Ovary (tissue), 9 donors: ENCODE results near the gene KCNMB1. TPM values are rescaled to one million over a fixed set of nuclear protein-coding genes. Genes with fewer than 3 reads are reported as not detected.

Experiments used
- DNase-seq, 5 donors: peaks; one replicate each; pipeline ENCODE4 v3.0.0-alpha.2; 2019 to 2020
- H3K27ac ChIP-seq, 2 donors: fragments of 200-600 bp; one replicate each; pipeline versions ENCODE4 v1.5.1 to v1.8.0; 2019 to 2022
- H3K27me3 ChIP-seq: fragments of 200-600 bp; one replicate; pipeline ENCODE4 v1.8.0; 2022
- H3K36me3 ChIP-seq: fragments of 200-600 bp; sonication (generic); one replicate; pipeline ENCODE4 v1.5.1; 2019
- H3K4me1 ChIP-seq: one replicate; pipeline ENCODE4 v1.8.1; 2013; ENCODE audit warnings: mild to moderate bottlenecking, moderate library complexity; ENCODE audit not compliant: insufficient read depth
- H3K4me3 ChIP-seq: fragments of 200-600 bp; sonication (generic); one replicate; pipeline ENCODE4 v1.5.1; 2017
- H3K9me3 ChIP-seq, 2 donors: fragments of 200-600 bp in 1 of 2; sonication (generic) in 1 of 2; one replicate each; pipeline versions ENCODE4 v1.5.1 to v1.8.1; 2013 to 2019; ENCODE audit warnings: mild to moderate bottlenecking in 1 of 2, moderate library complexity in 1 of 2
- EP300 ChIP-seq: sonication (generic); formaldehyde crosslinking; IDR thresholded peaks from one replicate; pipeline ENCODE4 v1.6.1; 2017; ENCODE audit warnings: antibody characterized with exemption
- POLR2A ChIP-seq: fragments of 450-650 bp; IDR thresholded peaks from one replicate; pipeline ENCODE4 v1.6.1; 2017; ENCODE audit warnings: antibody characterized with exemption, mild to moderate bottlenecking, moderate library complexity
- WGBS, 3 donors: extraction: QIAGEN DNeasy Blood & Tissue Kit in 1 of 3; methylation state at CpG; one replicate each; pipeline versions ENCODE4 v1.1.5 to v1.1.7; 2013 to 2017; 5-methylcytosine and 5-hydroxymethylcytosine counted together
- intact Hi-C, 4 donors: fragments of 100-400 bp; cut with DNase I; formaldehyde crosslinking; loops; one replicate each; pipeline versions ENCODE4 v1.11.0 to v1.15.1; 2022 to 2023
- polyA plus RNA-seq, 2 donors: library from polyadenylated mRNA; stranded (reverse); fragments of 200-250 nt in 1 of 2; fragments of 350-450 nt in 1 of 2; fragmentation: Illumina TruSeq in 1 of 2; extraction: RNeasy Lipid Tissue Mini Kit (QIAGEN cat#74804) in 1 of 2; gene quantifications; one replicate each; pipeline ENCODE4 v1.2.3, GENCODE V29; 2013 to 2014
- total RNA-seq, 7 donors: library from RNA; depleted of rRNA in 2 of 7; stranded (reverse); fragments of >200 nt in 2 of 7; fragmentation: NEBNext Ultra II Directional in 3 of 7; extraction: Animal tissue kit (Norgen Biotek cat#: 25700) in 3 of 7; gene quantifications; one replicate each; pipeline versions ENCODE4 v1.1.0 to v1.2.4, GENCODE V29; 2016 to 2023
- TF ChIP-seq, protein P1 (sequence below), 3 donors: fragments of 450-650 bp in 2 of 3; fragments of 200-600 bp in 1 of 3; IDR thresholded peaks; one replicate each; pipeline versions ENCODE4 v1.5.1 to v1.8.0; 2016 to 2022; ENCODE audit warnings: antibody characterized with exemption in 3 of 3, mild to moderate bottlenecking in 1 of 3
- donor health status: DM: no; HTN: no; CAD: no; lungs with moderate emphysema.
- donor health status: DM: no; HTN: no; CAD: no.
- donor health status: Bipolar disorder and iron deficiency.
- donor health status: DM: yes; HTN: yes; CAD: no.
- donor health status: DM: no; HTN: no; CAD: no.
- donor health status: DM: yes; HTN: yes; CAD: no.

Gene KCNMB1
- total and polyA plus RNA-seq, 9 donors = 0.24 to 13.6 (median 2.7) TPM

DNA sequence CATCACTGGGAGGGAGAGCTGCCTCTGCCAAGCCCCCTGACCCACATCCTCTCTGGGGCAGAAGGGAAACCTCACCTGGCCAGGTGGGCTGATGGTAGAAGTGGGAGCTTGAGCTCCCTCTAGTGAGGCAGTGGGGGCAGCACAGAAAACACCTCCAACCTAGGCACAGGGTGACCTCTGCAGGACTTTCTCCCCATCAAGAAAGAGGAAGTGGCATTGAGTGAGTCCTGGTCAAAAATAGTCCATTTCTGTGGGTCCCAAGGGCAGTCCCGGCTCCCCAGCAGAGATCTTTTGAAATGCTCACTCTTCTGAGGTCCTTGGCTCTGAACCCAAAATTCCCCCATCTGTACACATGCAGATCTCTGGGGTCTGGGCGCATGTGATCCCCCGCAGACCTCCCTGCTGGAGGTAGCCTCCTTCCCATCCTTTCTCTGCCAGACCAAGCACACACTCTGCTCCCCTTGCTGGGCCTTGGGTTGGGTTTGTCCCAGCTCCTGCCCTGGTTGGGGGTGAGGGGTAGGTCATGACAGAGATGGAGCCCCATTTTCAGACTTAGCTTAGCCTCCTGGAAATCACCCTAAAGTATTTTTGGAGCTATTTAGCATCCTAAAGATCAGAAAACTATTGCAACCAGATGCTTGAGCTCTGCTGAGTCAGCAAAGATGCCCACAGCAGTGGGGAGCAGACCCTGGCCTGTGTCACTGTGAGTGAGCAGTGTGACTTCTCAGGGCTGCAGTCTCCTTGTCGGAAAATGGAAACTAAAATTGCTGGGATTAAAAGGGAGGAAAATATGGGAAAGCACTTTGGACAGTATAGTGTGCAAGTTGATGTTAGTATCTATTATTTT, 50.0 kb downstream of the KCNMB1 start:
- intact Hi-C loops = no loop called here
- Histone ChIP-seq H3K9me3 (no peaks in the 10 kb centered on the region), H3K27ac (no peak overlapping the region), H3K4me1 (no peaks in the 10 kb centered on the region), H3K4me3 (no peak overlapping the region), H3K36me3 (no peaks in the 10 kb centered on the region), H3K27me3 (no peaks in the 10 kb centered on the region)
- 91 to 97% (median 91%) methylated on average over 4 of the region's 4 CpGs for WGBS, 3 donors
- TF ChIP-seq EP300 (no peak), POLR2A (no peak)
- TF ChIP-seq, protein P1, sequence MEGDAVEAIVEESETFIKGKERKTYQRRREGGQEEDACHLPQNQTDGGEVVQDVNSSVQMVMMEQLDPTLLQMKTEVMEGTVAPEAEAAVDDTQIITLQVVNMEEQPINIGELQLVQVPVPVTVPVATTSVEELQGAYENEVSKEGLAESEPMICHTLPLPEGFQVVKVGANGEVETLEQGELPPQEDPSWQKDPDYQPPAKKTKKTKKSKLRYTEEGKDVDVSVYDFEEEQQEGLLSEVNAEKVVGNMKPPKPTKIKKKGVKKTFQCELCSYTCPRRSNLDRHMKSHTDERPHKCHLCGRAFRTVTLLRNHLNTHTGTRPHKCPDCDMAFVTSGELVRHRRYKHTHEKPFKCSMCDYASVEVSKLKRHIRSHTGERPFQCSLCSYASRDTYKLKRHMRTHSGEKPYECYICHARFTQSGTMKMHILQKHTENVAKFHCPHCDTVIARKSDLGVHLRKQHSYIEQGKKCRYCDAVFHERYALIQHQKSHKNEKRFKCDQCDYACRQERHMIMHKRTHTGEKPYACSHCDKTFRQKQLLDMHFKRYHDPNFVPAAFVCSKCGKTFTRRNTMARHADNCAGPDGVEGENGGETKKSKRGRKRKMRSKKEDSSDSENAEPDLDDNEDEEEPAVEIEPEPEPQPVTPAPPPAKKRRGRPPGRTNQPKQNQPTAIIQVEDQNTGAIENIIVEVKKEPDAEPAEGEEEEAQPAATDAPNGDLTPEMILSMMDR (IDR thresholded peaks at IDR 0.05) = no peak
- DNase-seq = no peak

DNA sequence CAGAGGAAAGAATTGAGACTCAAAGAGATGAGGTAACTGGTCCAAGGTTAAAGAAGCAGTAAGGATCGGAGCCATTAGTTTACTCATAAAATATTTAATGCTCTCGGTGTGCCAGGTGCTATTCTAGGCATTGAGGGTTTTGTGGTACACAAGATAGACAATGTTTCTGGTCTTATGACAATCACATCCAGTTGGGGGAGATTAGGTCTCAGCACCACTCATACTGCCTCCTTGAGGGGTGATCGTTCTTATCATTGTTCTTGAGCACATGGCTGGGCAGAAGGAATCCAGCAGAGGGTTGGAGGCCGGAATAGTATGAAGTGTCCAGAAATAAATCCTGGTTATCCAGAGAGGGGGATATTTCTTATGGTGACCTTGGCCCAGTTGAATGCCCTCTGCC, 50.9 kb downstream of the KCNMB1 start:
- H3K4me1 ChIP-seq = no peaks in the 10 kb centered on the region
- no peak for DNase-seq
- H3K36me3 ChIP-seq = no peaks in the 10 kb centered on the region
- H3K9me3 ChIP-seq = no peaks in the 10 kb centered on the region
- 66 to 73% (median 71%) methylated on average over 4 of the region's 4 CpGs for WGBS, 3 donors
- H3K27ac ChIP-seq = no peak overlapping the region
- intact Hi-C loops = no loop called here
- TF ChIP-seq, protein P1 (IDR thresholded peaks at IDR 0.05) = no peak
- TF ChIP-seq EP300 = no peak
- no peak for TF ChIP-seq POLR2A
- H3K27me3 ChIP-seq = no peaks in the 10 kb centered on the region
- no peak overlapping the region for H3K4me3 ChIP-seq

DNA sequence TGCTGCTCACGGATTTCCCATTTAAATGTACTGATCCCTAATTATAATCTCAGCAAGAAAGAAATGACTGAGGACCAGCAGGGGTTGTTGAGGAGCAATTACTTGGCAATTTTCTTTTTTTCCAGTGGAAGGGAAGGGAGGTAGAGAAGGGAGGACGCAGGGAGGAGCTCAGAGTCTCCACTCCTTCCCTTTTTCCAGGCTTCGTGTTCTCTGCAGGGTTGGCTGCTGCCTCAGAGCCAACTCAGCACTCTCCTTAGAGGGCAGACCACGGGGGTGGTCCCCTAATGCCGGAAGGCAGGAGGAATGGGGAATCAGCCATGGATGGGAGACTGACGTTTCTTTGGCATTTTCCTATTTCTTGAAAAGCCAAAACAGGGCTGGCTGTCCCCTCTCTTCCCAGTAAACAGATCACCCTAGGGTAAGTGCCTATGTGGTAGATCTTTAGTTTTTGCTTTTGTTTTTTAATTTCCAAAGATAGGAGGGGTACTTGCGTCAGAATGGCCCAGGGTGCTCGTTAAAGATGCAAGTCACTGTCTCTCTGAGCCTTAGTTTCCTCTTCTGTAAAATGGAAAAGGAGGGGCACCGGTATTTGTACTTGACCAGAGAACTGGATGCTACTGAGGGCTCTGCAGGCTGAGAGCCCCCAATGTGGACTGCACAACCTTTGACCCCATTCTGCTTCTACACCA, 52.0 kb downstream of the KCNMB1 start:
- H3K27me3 ChIP-seq = no peaks in the 10 kb centered on the region
- no peak overlapping the region for H3K27ac ChIP-seq
- 65 to 73% (median 71%) methylated on average over 9 of the region's 9 CpGs for WGBS, 3 donors
- H3K4me3 ChIP-seq = no peak overlapping the region
- intact Hi-C loops = no loop called here
- TF ChIP-seq POLR2A = no peak
- TF ChIP-seq, protein P1 (IDR thresholded peaks at IDR 0.05) = no peak
- TF ChIP-seq EP300 = no peak
- no peak for DNase-seq
- no peaks in the 10 kb centered on the region for H3K9me3 ChIP-seq
- no peaks in the 10 kb centered on the region for H3K4me1 ChIP-seq
- no peaks in the 10 kb centered on the region for H3K36me3 ChIP-seq

DNA sequence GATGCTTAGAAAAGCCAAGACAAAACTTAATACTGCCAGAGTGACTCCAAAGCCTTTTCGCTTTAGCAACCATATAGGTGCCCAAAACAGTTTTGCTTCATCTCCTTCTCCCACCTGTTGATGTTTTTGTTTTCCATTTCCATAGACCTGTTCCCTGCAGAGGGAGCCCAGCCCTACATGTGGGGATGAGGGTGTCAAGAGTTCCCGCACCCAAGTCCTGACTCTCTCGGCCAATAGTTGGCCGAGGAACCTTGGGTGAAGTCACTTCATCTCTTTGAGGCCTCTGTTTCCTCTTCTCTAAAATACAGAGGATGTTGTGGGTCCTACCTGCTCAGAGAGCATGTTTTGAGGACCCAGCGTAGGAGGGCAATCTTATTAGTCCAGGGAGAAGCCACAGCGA, 53.1 kb downstream of the KCNMB1 start:
- Histone ChIP-seq H3K36me3 (no peaks in the 10 kb centered on the region), H3K27ac (no peak overlapping the region), H3K9me3 (no peaks in the 10 kb centered on the region), H3K4me3 (no peak overlapping the region), H3K27me3 (no peaks in the 10 kb centered on the region), H3K4me1 (peaks cover 5% of the 10 kb centered on the region)
- TF ChIP-seq EP300 = no peak
- TF ChIP-seq, protein P1 (IDR thresholded peaks at IDR 0.05) = no peak
- no peak for TF ChIP-seq POLR2A
- DNase-seq = no peak
- intact Hi-C loops = no loop called here
- WGBS, 3 donors = 95 to 97% (median 97%) methylated on average over 6 of the region's 6 CpGs
